Suprapubic skin (tissue), 4 donors: ENCODE data around the gene CDS2. TPM values are rescaled to one million over a fixed set of nuclear protein-coding genes. Genes with fewer than 3 reads are reported as not detected.

ENCODE experiments used
- DNase-seq, 2 donors: peaks; one replicate each; pipeline ENCODE4 v3.0.0-alpha.2; 2019; ENCODE audit warnings: low spot score in 2 of 2
- H3K27ac ChIP-seq: fragments of 200-600 bp; sonication (generic); one replicate; pipeline ENCODE4 v1.5.1; 2019
- H3K27me3 ChIP-seq: fragments of 200-600 bp; sonication (generic); one replicate; pipeline ENCODE4 v1.5.1; 2019
- H3K36me3 ChIP-seq: fragments of 200-600 bp; sonication (generic); one replicate; pipeline ENCODE4 v1.5.1; 2019
- H3K4me1 ChIP-seq: fragments of 200-600 bp; sonication (generic); one replicate; pipeline ENCODE4 v1.5.1; 2019
- H3K4me3 ChIP-seq: fragments of 200-600 bp; sonication (generic); one replicate; pipeline ENCODE4 v1.5.1; 2019; ENCODE audit warnings: mild to moderate bottlenecking
- H3K9me3 ChIP-seq: fragments of 200-600 bp; sonication (generic); one replicate; pipeline ENCODE4 v1.5.1; 2019
- EP300 ChIP-seq: sonication (generic); formaldehyde crosslinking; IDR thresholded peaks from one replicate; pipeline ENCODE4 v1.6.1; 2017; ENCODE audit warnings: antibody characterized with exemption
- POLR2A ChIP-seq, 2 donors: fragments of 450-650 bp; IDR thresholded peaks; one replicate each; pipeline ENCODE4 v1.6.1; 2017; ENCODE audit warnings: antibody characterized with exemption in 2 of 2, mild to moderate bottlenecking in 2 of 2, moderate library complexity in 2 of 2
- POLR2AphosphoS5 ChIP-seq, 3 donors: sonication (generic); formaldehyde crosslinking; IDR thresholded peaks; one replicate each; pipeline ENCODE4 v1.6.1; 2017; ENCODE audit warnings: antibody characterized with exemption in 3 of 3
- WGBS: methylation state at CpG from one replicate; pipeline ENCODE4 v1.1.5; 2018; 5-methylcytosine and 5-hydroxymethylcytosine counted together
- total RNA-seq, 4 donors: library from RNA; depleted of rRNA; stranded (reverse); fragments of >200 nt; gene quantifications; one replicate each; pipeline ENCODE4 v1.1.0, GENCODE V29; 2016
- TF ChIP-seq, protein P1 (sequence below), 2 donors: fragments of 200-600 bp in 1 of 2; fragments of 450-650 bp in 1 of 2; sonication (generic) in 1 of 2; IDR thresholded peaks; one replicate each; pipeline ENCODE4 v1.5.1; 2016 to 2019; ENCODE audit warnings: antibody characterized with exemption in 2 of 2, mild to moderate bottlenecking in 1 of 2, moderate library complexity in 1 of 2

Gene CDS2
- total RNA-seq, 4 donors from 2014 or later: 12.3 to 30.3 (median 22.6) TPM

DNA sequence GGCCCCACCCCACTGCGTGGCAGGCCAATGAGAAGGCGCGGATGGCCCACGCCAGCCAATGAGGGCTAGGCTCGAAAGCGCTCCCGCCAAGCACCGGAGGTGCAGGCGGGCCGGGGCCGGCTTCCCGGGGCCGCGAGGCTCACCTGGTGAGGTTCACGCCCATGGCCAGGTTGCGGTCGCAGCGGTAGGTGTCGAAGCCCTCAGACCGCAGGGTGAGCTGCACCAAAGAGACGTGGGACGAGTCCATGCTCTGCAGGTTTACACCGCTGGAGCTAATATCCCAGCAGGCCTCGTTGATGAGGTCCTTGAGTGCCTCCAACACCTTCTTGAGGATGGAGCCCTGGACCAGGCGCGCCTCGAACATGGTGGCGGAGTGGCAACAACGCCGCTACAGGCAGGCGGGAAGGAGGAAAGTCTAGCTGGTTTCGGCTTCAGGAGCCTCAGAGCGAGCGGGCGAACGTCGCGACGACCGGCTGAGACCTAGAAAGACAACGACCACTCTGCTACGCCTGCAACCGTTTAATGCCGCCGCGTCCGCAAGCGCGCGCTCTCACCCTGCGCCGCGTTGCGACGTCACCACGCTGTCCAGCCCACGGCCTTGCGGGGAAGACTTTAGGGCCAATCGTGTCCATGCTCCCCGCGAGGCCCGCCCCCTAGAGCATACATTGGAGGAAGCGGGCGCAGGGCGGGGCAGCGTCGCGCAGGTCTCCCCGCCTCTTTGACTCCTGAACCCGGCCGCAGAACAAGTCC, 7.2 kb upstream of the CDS2 start, which contains the start of gene PCNA:
Gene PCNA, minus strand, starts transcription at position 524 of the 750 bp plus-strand sequence. Its CDS starts 160 bp downstream, at position 364.
- Histone ChIP-seq H3K4me1 (peaks cover 26% of the 10 kb centered on the region), H3K27ac (peak within 1 kb of the TSS; percentile 91), H3K36me3 (peaks cover 21% of the 10 kb centered on the region), H3K27me3 (no peaks in the 10 kb centered on the region), H3K9me3 (no peaks in the 10 kb centered on the region), H3K4me3 (peak within 1 kb of the TSS; percentile 77)
- no peak for TF ChIP-seq EP300
- TF ChIP-seq, protein P1, sequence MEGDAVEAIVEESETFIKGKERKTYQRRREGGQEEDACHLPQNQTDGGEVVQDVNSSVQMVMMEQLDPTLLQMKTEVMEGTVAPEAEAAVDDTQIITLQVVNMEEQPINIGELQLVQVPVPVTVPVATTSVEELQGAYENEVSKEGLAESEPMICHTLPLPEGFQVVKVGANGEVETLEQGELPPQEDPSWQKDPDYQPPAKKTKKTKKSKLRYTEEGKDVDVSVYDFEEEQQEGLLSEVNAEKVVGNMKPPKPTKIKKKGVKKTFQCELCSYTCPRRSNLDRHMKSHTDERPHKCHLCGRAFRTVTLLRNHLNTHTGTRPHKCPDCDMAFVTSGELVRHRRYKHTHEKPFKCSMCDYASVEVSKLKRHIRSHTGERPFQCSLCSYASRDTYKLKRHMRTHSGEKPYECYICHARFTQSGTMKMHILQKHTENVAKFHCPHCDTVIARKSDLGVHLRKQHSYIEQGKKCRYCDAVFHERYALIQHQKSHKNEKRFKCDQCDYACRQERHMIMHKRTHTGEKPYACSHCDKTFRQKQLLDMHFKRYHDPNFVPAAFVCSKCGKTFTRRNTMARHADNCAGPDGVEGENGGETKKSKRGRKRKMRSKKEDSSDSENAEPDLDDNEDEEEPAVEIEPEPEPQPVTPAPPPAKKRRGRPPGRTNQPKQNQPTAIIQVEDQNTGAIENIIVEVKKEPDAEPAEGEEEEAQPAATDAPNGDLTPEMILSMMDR (IDR thresholded peaks at IDR 0.05): peak in 1 of 2 donors; percentile 7
- peak in 1 of 3 donors; percentile 80 for TF ChIP-seq POLR2AphosphoS5 (IDR thresholded peaks at IDR 0.05)
- TF ChIP-seq POLR2A (IDR thresholded peaks at IDR 0.05): peak in 1 of 2 donors; percentile 73
- DNase-seq: peak; percentile 98
- 0% methylated on average over 36 of the region's 71 CpGs for WGBS

DNA sequence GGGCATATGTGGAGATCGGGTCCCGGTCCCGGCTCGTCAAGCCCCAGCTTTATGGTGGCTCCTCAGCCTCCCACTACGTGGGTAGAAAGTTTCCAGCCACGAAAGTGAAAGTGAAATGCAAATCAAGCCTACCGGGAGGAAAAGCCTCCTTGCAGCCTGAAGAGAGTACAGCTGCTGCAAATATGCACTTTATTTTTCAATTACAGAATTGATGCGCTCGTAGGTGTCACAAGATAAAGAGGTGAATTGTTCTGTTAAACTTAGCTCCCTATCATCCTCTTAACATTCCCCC, 6.7 kb upstream of the CDS2 start:
- Histone ChIP-seq H3K4me3 (peak overlapping the region; percentile 77), H3K27ac (peak overlapping the region; percentile 91), H3K36me3 (peaks cover 20% of the 10 kb centered on the region), H3K9me3 (no peaks in the 10 kb centered on the region), H3K27me3 (no peaks in the 10 kb centered on the region), H3K4me1 (peaks cover 26% of the 10 kb centered on the region)
- DNase-seq: no peak
- TF ChIP-seq POLR2AphosphoS5 (IDR thresholded peaks at IDR 0.05): no peak
- TF ChIP-seq POLR2A (IDR thresholded peaks at IDR 0.05): no peak
- no peak for TF ChIP-seq EP300
- TF ChIP-seq, protein P1 (IDR thresholded peaks at IDR 0.05): no peak
- WGBS: 0% methylated on average over 9 of the region's 9 CpGs

DNA sequence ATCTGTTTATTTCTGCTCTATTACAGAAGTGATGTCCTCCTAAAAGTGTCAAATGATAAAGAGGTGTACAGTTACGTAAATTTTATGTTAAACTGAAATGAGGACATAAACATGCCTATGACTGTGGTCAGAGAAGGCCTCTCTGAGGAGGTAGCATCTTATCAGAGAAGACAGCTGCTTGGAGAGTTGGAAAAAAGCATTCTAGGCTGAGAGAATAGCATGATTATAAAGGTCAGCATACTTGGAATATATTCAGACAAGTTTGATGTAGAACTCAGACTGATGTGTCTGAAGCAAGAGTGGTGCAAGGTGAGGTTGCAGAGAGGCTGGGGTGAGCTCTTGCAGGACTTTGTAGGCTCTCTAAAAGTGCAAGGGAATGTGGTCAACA, 3.9 kb upstream of the CDS2 start:
- H3K9me3 ChIP-seq: no peaks in the 10 kb centered on the region
- TF ChIP-seq EP300: no peak
- no peak for TF ChIP-seq POLR2AphosphoS5 (IDR thresholded peaks at IDR 0.05)
- TF ChIP-seq, protein P1 (IDR thresholded peaks at IDR 0.05): no peak
- TF ChIP-seq POLR2A (IDR thresholded peaks at IDR 0.05): no peak
- H3K27ac ChIP-seq: no peak overlapping the region
- H3K4me1 ChIP-seq: peaks cover 36% of the 10 kb centered on the region
- no peaks in the 10 kb centered on the region for H3K36me3 ChIP-seq
- no peak overlapping the region for H3K4me3 ChIP-seq
- no peaks in the 10 kb centered on the region for H3K27me3 ChIP-seq
- no peak for DNase-seq
- WGBS: 97% methylated on average over 1 of the region's 1 CpG

DNA sequence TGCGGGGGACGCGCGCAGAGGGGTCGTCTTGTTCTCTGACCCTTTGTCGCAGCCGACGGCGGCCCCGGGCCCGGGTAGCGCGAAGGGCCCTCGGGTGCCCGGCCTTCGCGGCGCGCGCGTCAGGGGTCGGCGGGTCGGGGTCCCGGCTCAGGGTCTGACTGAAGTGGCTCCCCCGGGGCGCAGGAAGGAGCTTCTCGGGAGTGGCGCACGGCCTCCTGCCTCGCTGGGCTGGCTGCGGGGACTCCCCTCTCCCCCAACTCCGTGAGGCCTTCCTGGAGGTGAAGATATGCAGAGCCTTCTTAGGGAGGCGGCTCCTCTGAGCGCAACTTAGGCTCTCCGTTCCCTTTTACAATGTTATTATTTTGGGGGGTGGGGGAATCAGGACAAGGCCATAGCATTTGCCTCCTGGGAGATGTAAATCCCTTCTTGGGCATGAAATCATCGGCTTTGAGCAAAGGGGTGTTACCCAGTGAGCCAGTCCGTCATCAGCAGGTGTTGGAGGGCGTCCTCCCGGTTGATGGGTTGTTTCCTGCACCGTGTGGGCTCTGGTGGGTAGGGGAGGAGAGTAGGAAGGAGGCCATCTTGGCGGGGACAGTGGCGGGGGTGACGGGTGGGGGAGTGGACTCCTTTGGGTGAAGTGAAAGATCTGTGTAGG, 523 bp downstream of the CDS2 start:
- 0% methylated on average over 18 of the region's 44 CpGs for WGBS
- Histone ChIP-seq H3K4me3 (peak overlapping the region; percentile 82), H3K27me3 (no peaks in the 10 kb centered on the region), H3K36me3 (no peaks in the 10 kb centered on the region), H3K27ac (peak overlapping the region; percentile 90), H3K9me3 (no peaks in the 10 kb centered on the region), H3K4me1 (peaks cover 38% of the 10 kb centered on the region)
- TF ChIP-seq, protein P1 (IDR thresholded peaks at IDR 0.05): no peak
- TF ChIP-seq POLR2AphosphoS5 (IDR thresholded peaks at IDR 0.05) (no peak), EP300 (no peak), POLR2A (IDR thresholded peaks at IDR 0.05) (no peak)
- peak in 1 of 2 donors; percentile 80 for DNase-seq

DNA sequence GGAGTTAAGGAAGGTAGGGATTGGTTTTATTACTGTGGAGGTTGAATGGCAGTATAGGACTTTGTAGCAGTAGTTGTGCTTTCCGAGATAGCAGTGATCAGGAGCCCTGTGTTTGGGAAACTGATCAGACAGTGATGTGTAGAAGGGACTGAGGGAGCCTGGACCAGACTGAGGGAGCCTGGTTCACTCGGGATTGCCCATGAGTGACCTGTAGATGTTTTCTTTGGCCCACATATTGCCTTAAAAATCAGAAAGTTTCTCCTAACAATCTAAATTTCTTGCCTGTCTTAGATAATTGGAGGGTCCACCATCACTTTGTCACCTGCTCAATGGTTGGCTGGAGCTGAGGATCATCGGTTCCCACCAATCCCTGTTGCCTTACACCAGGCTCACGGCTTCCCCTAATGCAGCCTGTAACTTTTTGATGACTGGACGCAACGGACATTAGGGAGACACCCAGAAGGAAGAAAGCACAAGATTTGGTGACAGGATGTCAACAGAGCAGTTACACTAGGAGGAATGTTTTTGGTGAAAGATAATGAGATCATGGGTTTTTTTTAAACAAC, 1.1 kb downstream of the CDS2 start:
- no peaks in the 10 kb centered on the region for H3K27me3 ChIP-seq
- peak overlapping the region; percentile 82 for H3K4me3 ChIP-seq
- no peak for DNase-seq
- TF ChIP-seq POLR2AphosphoS5 (IDR thresholded peaks at IDR 0.05): no peak
- TF ChIP-seq, protein P1 (IDR thresholded peaks at IDR 0.05): no peak
- TF ChIP-seq EP300: no peak
- TF ChIP-seq POLR2A (IDR thresholded peaks at IDR 0.05): no peak
- peak overlapping the region; percentile 90 for H3K27ac ChIP-seq
- peaks cover 38% of the 10 kb centered on the region for H3K4me1 ChIP-seq
- 27% methylated on average over 6 of the region's 6 CpGs for WGBS
- no peaks in the 10 kb centered on the region for H3K36me3 ChIP-seq
- no peaks in the 10 kb centered on the region for H3K9me3 ChIP-seq
